Adrenal gland (tissue), 12 donors: ENCODE results near the gene RHOH. TPM values are rescaled to one million over a fixed set of nuclear protein-coding genes. Genes with fewer than 3 reads are reported as not detected.

ENCODE experiments used
- DNase-seq, 7 donors: peaks; one replicate each; pipeline ENCODE4 v3.0.0-alpha.2; 2019 to 2020
- H3K27ac ChIP-seq, 5 donors: fragments of 200-600 bp; sonication (generic) in 4 of 5; 1 replicate in 3 of 5; 2 replicates in 2 of 5; pipeline versions ENCODE4 v1.5.1 to v1.8.0; 2016 to 2020; ENCODE audit warnings: mild to moderate bottlenecking in 1 of 5
- H3K27me3 ChIP-seq: fragments of 200-600 bp; 2 replicates; pipeline ENCODE4 v1.8.0; 2021
- H3K36me3 ChIP-seq, 2 donors: fragments of 200-600 bp; replicated peaks in 1 of 2; 1 replicate in 1 of 2; 2 replicates in 1 of 2; pipeline versions ENCODE4 v1.5.1 to v1.8.0; 2018 to 2022
- H3K4me1 ChIP-seq, 2 donors: fragments of 200-600 bp; replicated peaks in 1 of 2; 1 replicate in 1 of 2; 2 replicates in 1 of 2; pipeline versions ENCODE4 v1.5.1 to v1.8.0; 2018 to 2021
- H3K4me3 ChIP-seq, 4 donors: fragments of 200-600 bp; sonication (generic) in 3 of 4; one replicate each; pipeline ENCODE4 v1.5.1; 2016 to 2018
- H3K9me3 ChIP-seq, 3 donors: fragments of 200-600 bp; sonication (generic) in 1 of 3; replicated peaks in 1 of 3; 1 replicate in 2 of 3; 2 replicates in 1 of 3; pipeline versions ENCODE4 v1.5.1 to v1.8.0; 2016 to 2021
- CTCF ChIP-seq, 6 experiments: fragments of 450-650 bp in 4 of 6; fragments of 200-600 bp in 2 of 6; sonication (generic) in 1 of 6; IDR thresholded peaks; 1 replicate in 5 of 6; 2 replicates in 1 of 6; pipeline versions ENCODE4 v1.5.1 to v1.8.0; 2016 to 2021; ENCODE audit warnings: antibody characterized with exemption in 6 of 6, mild to moderate bottlenecking in 2 of 6, moderate library complexity in 1 of 6
- POLR2A ChIP-seq, 2 donors: fragments of 450-650 bp; IDR thresholded peaks; one replicate each; pipeline ENCODE4 v1.6.1; 2017; ENCODE audit warnings: antibody characterized with exemption in 2 of 2, mild to moderate bottlenecking in 2 of 2, moderate library complexity in 1 of 2
- WGBS, 4 donors: extraction: QIAGEN DNeasy Blood & Tissue Kit in 2 of 4; methylation state at CpG; one replicate each; pipeline versions ENCODE4 v1.1.5 to v1.1.7; 2013 to 2017; 5-methylcytosine and 5-hydroxymethylcytosine counted together
- intact Hi-C, 2 donors: fragments of 100-400 bp; cut with DNase I; formaldehyde crosslinking; loops; one replicate each; pipeline versions ENCODE4 v1.14.1 to v1.15.0; 2022 to 2023
- polyA plus RNA-seq, 3 donors: library from polyadenylated mRNA; stranded (reverse); fragments of 200-250 nt in 2 of 3; fragments of 350-450 nt in 1 of 3; fragmentation: Illumina TruSeq in 1 of 3; extraction: RNeasy Lipid Tissue Mini Kit (QIAGEN cat#74804) in 1 of 3; gene quantifications; one replicate each; pipeline ENCODE4 v1.2.3, GENCODE V29; 2013 to 2014
- total RNA-seq, 9 donors: library from RNA; depleted of rRNA in 4 of 9; stranded (reverse); fragments of >200 nt in 4 of 9; fragments of 120-200 nt in 1 of 9; fragmentation: NEBNext Ultra II Directional in 1 of 9; extraction: Animal tissue kit (Norgen Biotek cat#: 25700) in 1 of 9; gene quantifications; one replicate each; pipeline versions ENCODE4 v1.1.0 to v1.2.4, GENCODE V29; 2013 to 2023
- donor health status: healthy with polysubstance abuse.
- donor health status: Bipolar disorder and iron deficiency.
- donor health status: DM: yes; HTN: yes; CAD: no.
- donor health status: DM: no; HTN: no; CAD: no.
- donor health status: DM: no; HTN: no; CAD: no.
- donor health status: DM: yes; HTN: yes; CAD: no.

The RHOH gene
- total and polyA plus RNA-seq, 12 donors = 0.33 to 3.4 (median 0.96) TPM; not detected in 1

GRCh38 chr4:40264497-40264896 is 67.7 kb downstream of the RHOH start:
- no peak overlapping the region for H3K27ac ChIP-seq
- no peak overlapping the region for H3K4me3 ChIP-seq
- H3K27me3 ChIP-seq = no peaks in the 10 kb centered on the region
- no peaks in the 10 kb centered on the region for H3K9me3 ChIP-seq
- WGBS, 4 donors = 77 to 79% (median 78%) methylated on average over 6 of the region's 6 CpGs
- peak in 1 of 7 donors; percentile 5 for DNase-seq
- H3K36me3 ChIP-seq = no peaks in the 10 kb centered on the region
- intact Hi-C loops = no loop called here
- TF ChIP-seq POLR2A (IDR thresholded peaks at IDR 0.05) (no peak), CTCF (IDR thresholded peaks at IDR 0.05) (no peak)
- no peaks in the 10 kb centered on the region for H3K4me1 ChIP-seq

- Histone ChIP-seq H3K27me3 (no peaks in the 10 kb centered on the region), H3K4me1 (no peaks in the 10 kb centered on the region), H3K4me3 (no peak overlapping the region), H3K27ac (no peak overlapping the region), H3K9me3 (no peaks in the 10 kb centered on the region), H3K36me3 (no peaks in the 10 kb centered on the region)
- TF ChIP-seq POLR2A (IDR thresholded peaks at IDR 0.05) (no peak), CTCF (IDR thresholded peaks at IDR 0.05) (no peak)
- WGBS, 4 donors = 73 to 83% (median 78%) methylated on average over 10 to 15 of the region's 15 CpGs
- DNase-seq = peak in 1 of 7 donors; percentile 5
- intact Hi-C loops = no loop called here
Measured at GRCh38 chr4:40264995-40265909, 68.4 kb downstream of the RHOH start.

GRCh38 chr4:40265910-40266274 is 69.1 kb downstream of the RHOH start:
- no peak overlapping the region for H3K4me3 ChIP-seq
- H3K9me3 ChIP-seq = no peaks in the 10 kb centered on the region
- no peaks in the 10 kb centered on the region for H3K36me3 ChIP-seq
- no peak for DNase-seq
- TF ChIP-seq CTCF (IDR thresholded peaks at IDR 0.05) (no peak), POLR2A (IDR thresholded peaks at IDR 0.05) (no peak)
- no peak overlapping the region for H3K27ac ChIP-seq
- no peaks in the 10 kb centered on the region for H3K27me3 ChIP-seq
- WGBS, 4 donors = 78 to 87% (median 82%) methylated on average over 3 to 4 of the region's 4 CpGs
- intact Hi-C loops = no loop called here
- H3K4me1 ChIP-seq = no peaks in the 10 kb centered on the region

- WGBS, 4 donors = 50 to 96% (median 60%) methylated on average over 1 of the region's 1 CpG
- Histone ChIP-seq H3K27ac (no peak overlapping the region), H3K9me3 (no peaks in the 10 kb centered on the region), H3K27me3 (no peaks in the 10 kb centered on the region), H3K36me3 (no peaks in the 10 kb centered on the region), H3K4me3 (no peak overlapping the region), H3K4me1 (no peaks in the 10 kb centered on the region)
- intact Hi-C loops = no loop called here
- TF ChIP-seq POLR2A (IDR thresholded peaks at IDR 0.05) (no peak), CTCF (IDR thresholded peaks at IDR 0.05) (no peak)
- DNase-seq = no peak
Measured at GRCh38 chr4:40269133-40269532, 72.3 kb downstream of the RHOH start.
